ENCODE measurements around the gene SLC9A6.
"Not testable (repeated sequence)": the region's sequence is repeated elsewhere in the genome, so short reads cannot be mapped to it uniquely, and the experiment has no call there.

Gene SLC9A6

GRCh38 chrX:136029766-136030165 is 44.5 kb downstream of the SLC9A6 start:
- DNase-seq (ENCODE audit: low read depth in 3 of 3) = no peak

- no peak for DNase-seq (ENCODE audit: low read depth in 3 of 3)
Measured at GRCh38 chrX:136030303-136031191, 45.3 kb downstream of the SLC9A6 start.

GRCh38 chrX:136031626-136032025 is 46.4 kb downstream of the SLC9A6 start:
- DNase-seq (ENCODE audit: low read depth in 3 of 3) = no peak

- no peak for DNase-seq (ENCODE audit: low read depth in 3 of 3)
Measured at GRCh38 chrX:136032370-136032769, 47.1 kb downstream of the SLC9A6 start.

GRCh38 chrX:136034668-136035067 is 49.4 kb downstream of the SLC9A6 start:
- no peak for DNase-seq (ENCODE audit: low read depth in 3 of 3)

- DNase-seq (ENCODE audit: low read depth in 3 of 3) = no peak
Measured at GRCh38 chrX:136035663-136036062, 50.4 kb downstream of the SLC9A6 start.

GRCh38 chrX:136039485-136039884 is 54.2 kb downstream of the SLC9A6 start:
- no peak for DNase-seq (ENCODE audit: low read depth in 3 of 3)

GRCh38 chrX:136039968-136040367 is 54.7 kb downstream of the SLC9A6 start:
- DNase-seq (ENCODE audit: low read depth in 3 of 3) = no peak

GRCh38 chrX:136041254-136041812 is 56.1 kb downstream of the SLC9A6 start:
- DNase-seq (ENCODE audit: low read depth in 3 of 3) = no peak

- DNase-seq (ENCODE audit: low read depth in 3 of 3) = no peak
Measured at GRCh38 chrX:136045008-136045407, 59.8 kb downstream of the SLC9A6 start.

- no peak for DNase-seq (ENCODE audit: low read depth in 3 of 3)
Measured at GRCh38 chrX:136046295-136047015, 61.2 kb downstream of the SLC9A6 start.

GRCh38 chrX:136047016-136047642 is 61.9 kb downstream of the SLC9A6 start:
- no peak for DNase-seq (ENCODE audit: low read depth in 3 of 3)

- no peak for DNase-seq (ENCODE audit: low read depth in 3 of 3)
Measured at GRCh38 chrX:136047969-136048368, 62.7 kb downstream of the SLC9A6 start.

GRCh38 chrX:136048446-136048845 is 63.2 kb downstream of the SLC9A6 start:
- DNase-seq (ENCODE audit: low read depth in 3 of 3) = no peak

- no peak for DNase-seq (ENCODE audit: low read depth in 3 of 3)
Measured at GRCh38 chrX:136049608-136050007, 64.4 kb downstream of the SLC9A6 start.

GRCh38 chrX:136050875-136051274 is 65.6 kb downstream of the SLC9A6 start:
- not testable (repeated sequence) for DNase-seq (ENCODE audit: low read depth in 3 of 3)

GRCh38 chrX:136051611-136052010 is 66.4 kb downstream of the SLC9A6 start:
- DNase-seq (ENCODE audit: low read depth in 3 of 3) = no peak

GRCh38 chrX:136055651-136056221 is 70.5 kb downstream of the SLC9A6 start:
- no peak for DNase-seq (ENCODE audit: low read depth in 3 of 3)

- no peak for DNase-seq (ENCODE audit: low read depth in 3 of 3)
Measured at GRCh38 chrX:136057567-136057966, 72.3 kb downstream of the SLC9A6 start.

- DNase-seq (ENCODE audit: low read depth in 3 of 3) = no peak
Measured at GRCh38 chrX:136059350-136059749, 74.1 kb downstream of the SLC9A6 start.

GRCh38 chrX:136061286-136061685 is 76.1 kb downstream of the SLC9A6 start:
- DNase-seq (ENCODE audit: low read depth in 3 of 3) = no peak

GRCh38 chrX:136061696-136062095 is 76.5 kb downstream of the SLC9A6 start:
- DNase-seq (ENCODE audit: low read depth in 3 of 3) = no peak
